ENCODE data around the gene ABCA13. TPM values are rescaled to one million over a fixed set of nuclear protein-coding genes. Genes with fewer than 3 reads are reported as not detected.

The ABCA13 gene
- total RNA-seq, 1 donor from 2014 or later, result 0.12 TPM

DNA sequence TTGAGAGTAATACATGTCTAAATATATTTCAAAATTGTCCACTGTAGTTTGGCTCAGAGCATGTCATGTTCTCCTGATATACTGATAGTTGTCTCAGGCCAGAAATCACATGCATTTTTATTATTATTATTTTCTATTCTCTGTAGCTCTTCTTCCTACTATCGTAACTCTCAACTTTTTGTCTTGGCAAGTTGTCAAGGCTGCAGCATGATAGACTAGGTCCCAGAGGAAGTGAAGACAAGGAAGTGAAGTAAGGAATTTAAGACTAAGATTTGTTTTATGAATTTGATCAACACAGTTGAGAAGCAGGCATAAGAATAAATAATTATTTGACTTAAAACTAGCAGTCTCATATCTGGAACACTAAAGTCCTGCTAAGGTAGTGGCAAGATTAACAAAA lies 369.5 kb downstream of the ABCA13 start:
- Mint-ChIP-seq H3K4me3 (ENCODE audit: low read depth) (no peak overlapping the region), H3K27ac (no peak overlapping the region), H3K36me3 (ENCODE audit: insufficient read depth) (peaks cover 4% of the 10 kb centered on the region), H3K27me3 (no peaks in the 10 kb centered on the region), H3K9me3 (ENCODE audit: low read depth) (peaks cover 8% of the 10 kb centered on the region), H3K4me1 (ENCODE audit: low read depth) (no peaks in the 10 kb centered on the region)
- TF ChIP-seq, protein P1, sequence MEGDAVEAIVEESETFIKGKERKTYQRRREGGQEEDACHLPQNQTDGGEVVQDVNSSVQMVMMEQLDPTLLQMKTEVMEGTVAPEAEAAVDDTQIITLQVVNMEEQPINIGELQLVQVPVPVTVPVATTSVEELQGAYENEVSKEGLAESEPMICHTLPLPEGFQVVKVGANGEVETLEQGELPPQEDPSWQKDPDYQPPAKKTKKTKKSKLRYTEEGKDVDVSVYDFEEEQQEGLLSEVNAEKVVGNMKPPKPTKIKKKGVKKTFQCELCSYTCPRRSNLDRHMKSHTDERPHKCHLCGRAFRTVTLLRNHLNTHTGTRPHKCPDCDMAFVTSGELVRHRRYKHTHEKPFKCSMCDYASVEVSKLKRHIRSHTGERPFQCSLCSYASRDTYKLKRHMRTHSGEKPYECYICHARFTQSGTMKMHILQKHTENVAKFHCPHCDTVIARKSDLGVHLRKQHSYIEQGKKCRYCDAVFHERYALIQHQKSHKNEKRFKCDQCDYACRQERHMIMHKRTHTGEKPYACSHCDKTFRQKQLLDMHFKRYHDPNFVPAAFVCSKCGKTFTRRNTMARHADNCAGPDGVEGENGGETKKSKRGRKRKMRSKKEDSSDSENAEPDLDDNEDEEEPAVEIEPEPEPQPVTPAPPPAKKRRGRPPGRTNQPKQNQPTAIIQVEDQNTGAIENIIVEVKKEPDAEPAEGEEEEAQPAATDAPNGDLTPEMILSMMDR (IDR thresholded peaks at IDR 0.05; ENCODE audit: unreplicated experiment), result no peak
- DNase-seq (ENCODE audit: low spot score, unreplicated experiment), result no peak

DNA sequence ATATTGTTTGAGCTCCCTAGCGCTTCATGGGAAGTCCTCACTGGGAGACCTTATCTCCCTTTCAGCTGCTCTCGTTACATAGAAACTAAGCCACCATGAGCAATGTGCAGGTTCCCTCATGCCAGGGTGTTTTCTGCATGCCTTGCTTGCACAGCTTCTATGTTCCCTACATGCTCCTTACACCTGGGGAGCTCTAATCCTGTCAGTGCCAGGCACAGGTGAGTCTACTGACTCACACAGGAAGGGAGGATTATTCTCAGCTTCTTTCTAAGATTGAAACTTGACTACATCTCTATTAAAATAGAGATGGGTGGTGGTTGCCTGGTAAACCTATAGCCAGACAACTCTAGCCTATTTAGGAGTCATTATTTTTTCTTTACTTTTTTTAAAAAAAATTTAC lies 377.4 kb downstream of the ABCA13 start:
- Mint-ChIP-seq H3K36me3 (ENCODE audit: insufficient read depth) (no peaks in the 10 kb centered on the region), H3K4me3 (ENCODE audit: low read depth) (no peak overlapping the region), H3K9me3 (ENCODE audit: low read depth) (no peaks in the 10 kb centered on the region), H3K4me1 (ENCODE audit: low read depth) (no peaks in the 10 kb centered on the region), H3K27ac (no peak overlapping the region), H3K27me3 (no peaks in the 10 kb centered on the region)
- DNase-seq (ENCODE audit: low spot score, unreplicated experiment), result no peak
- TF ChIP-seq, protein P1 (IDR thresholded peaks at IDR 0.05; ENCODE audit: unreplicated experiment), result no peak

DNA sequence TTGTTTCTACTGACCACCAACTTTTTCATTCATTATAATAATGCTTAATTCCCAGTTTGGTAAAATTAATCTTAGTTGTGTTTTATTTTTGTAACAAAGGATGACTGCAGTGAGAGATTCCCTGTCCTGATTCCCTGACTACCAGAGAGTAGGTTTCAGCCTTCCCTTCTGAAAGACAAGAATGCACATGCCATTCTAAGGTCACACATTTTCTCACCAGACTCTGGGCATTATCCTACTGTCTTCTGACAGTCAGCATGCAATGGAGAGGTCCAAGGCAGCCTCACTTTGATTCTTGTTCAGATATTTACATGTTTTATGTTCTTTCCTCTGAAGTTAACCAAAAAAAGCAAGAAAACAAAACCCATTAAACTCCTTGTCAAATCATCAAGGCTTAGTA lies 380.4 kb downstream of the ABCA13 start:
- no peak overlapping the region for H3K27ac Mint-ChIP-seq
- no peaks in the 10 kb centered on the region for H3K27me3 Mint-ChIP-seq
- peaks cover 12% of the 10 kb centered on the region for H3K9me3 Mint-ChIP-seq (ENCODE audit: low read depth)
- DNase-seq (ENCODE audit: low spot score, unreplicated experiment), result no peak
- no peaks in the 10 kb centered on the region for H3K36me3 Mint-ChIP-seq (ENCODE audit: insufficient read depth)
- TF ChIP-seq, protein P1 (IDR thresholded peaks at IDR 0.05; ENCODE audit: unreplicated experiment), result no peak
- no peaks in the 10 kb centered on the region for H3K4me1 Mint-ChIP-seq (ENCODE audit: low read depth)
- H3K4me3 Mint-ChIP-seq (ENCODE audit: low read depth), result no peak overlapping the region

DNA sequence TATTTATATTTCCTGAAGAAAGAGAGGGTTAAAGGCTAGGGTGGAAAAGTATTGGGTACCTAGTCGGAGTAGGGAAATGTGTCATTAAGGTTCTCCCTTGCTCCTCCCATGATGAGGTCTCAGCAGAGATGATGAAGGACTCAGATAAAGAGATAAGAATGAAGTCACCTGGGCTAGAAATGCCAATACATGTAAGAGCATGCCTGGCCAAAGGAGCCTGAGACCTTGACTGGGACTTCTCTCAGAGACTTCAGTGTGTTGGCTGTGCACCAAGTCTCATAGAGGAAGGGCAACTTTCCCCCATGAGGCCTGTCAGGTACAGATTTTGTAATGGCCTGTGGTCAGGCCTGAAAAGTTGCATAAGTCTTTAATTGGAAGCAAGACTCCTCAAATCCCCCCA lies 392.1 kb downstream of the ABCA13 start:
- no peaks in the 10 kb centered on the region for H3K36me3 Mint-ChIP-seq (ENCODE audit: insufficient read depth)
- no peaks in the 10 kb centered on the region for H3K27me3 Mint-ChIP-seq
- TF ChIP-seq, protein P1 (IDR thresholded peaks at IDR 0.05; ENCODE audit: unreplicated experiment), result no peak
- DNase-seq (ENCODE audit: low spot score, unreplicated experiment), result no peak
- H3K9me3 Mint-ChIP-seq (ENCODE audit: low read depth), result no peaks in the 10 kb centered on the region
- no peak overlapping the region for H3K27ac Mint-ChIP-seq
- H3K4me3 Mint-ChIP-seq (ENCODE audit: low read depth), result no peak overlapping the region
- H3K4me1 Mint-ChIP-seq (ENCODE audit: low read depth), result no peaks in the 10 kb centered on the region

DNA sequence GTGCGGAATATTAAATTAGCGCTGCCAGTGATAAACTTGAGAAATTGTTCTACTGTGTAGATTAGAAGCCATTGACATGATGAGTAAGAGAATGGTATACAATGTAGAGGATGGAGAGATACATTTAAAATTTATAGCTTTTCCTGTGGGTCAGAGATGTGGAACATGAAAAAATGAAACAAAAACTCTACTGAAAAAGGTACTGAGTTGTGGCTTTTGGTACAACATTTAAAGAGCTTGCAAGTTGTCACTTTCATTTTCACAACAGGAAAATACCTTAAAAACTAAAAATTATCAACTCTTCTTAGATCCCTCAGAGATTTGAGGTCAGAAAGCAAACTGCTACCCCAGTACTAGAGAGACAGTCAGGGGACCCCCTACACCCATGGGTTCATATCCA lies 404.3 kb downstream of the ABCA13 start:
- TF ChIP-seq, protein P1 (IDR thresholded peaks at IDR 0.05; ENCODE audit: unreplicated experiment), result no peak
- no peaks in the 10 kb centered on the region for H3K4me1 Mint-ChIP-seq (ENCODE audit: low read depth)
- no peaks in the 10 kb centered on the region for H3K27me3 Mint-ChIP-seq
- no peaks in the 10 kb centered on the region for H3K9me3 Mint-ChIP-seq (ENCODE audit: low read depth)
- H3K36me3 Mint-ChIP-seq (ENCODE audit: insufficient read depth), result no peaks in the 10 kb centered on the region
- H3K27ac Mint-ChIP-seq, result no peak overlapping the region
- no peak overlapping the region for H3K4me3 Mint-ChIP-seq (ENCODE audit: low read depth)
- no peak for DNase-seq (ENCODE audit: low spot score, unreplicated experiment)
